PC-3 (cell line): ENCODE results near the gene BABAM1. TPM values are rescaled to one million over a fixed set of nuclear protein-coding genes. Genes with fewer than 3 reads are reported as not detected.

ENCODE experiments used
- ATAC-seq: fragments of 200-7000 bp; cut with Tn5 transposase; 2 replicates; pipeline ENCODE4 v1.9.1; 2020; ENCODE audit warnings: mild to moderate bottlenecking, moderate library complexity
- BruUV-seq: library from RNA; stranded (reverse); fragments of 400-500 nt; replicated peaks from 2 replicates; lab custom pipeline; 2021; lab: Mats Ljungman, UMichigan
- CTCF ChIA-PET: fragments of 300-600 bp; sonication (Branson Sonifier 250); formaldehyde crosslinking; loops from one replicate; lab custom pipeline; 2022; ENCODE audit warnings: antibody characterized with exemption; lab: Charles Lee
- POLR2A ChIA-PET: fragments of 300-600 bp; sonication (Branson Sonifier 250); formaldehyde crosslinking; loops from one replicate; lab custom pipeline; 2022; ENCODE audit warnings: antibody characterized with exemption; ENCODE audit not compliant: unreplicated experiment; lab: Charles Lee
- DNase-seq: peaks from one replicate; pipeline ENCODE4 v3.0.0-alpha.2; 2015
- H2AFZ ChIP-seq: fragments of 300-600 bp; sonication (generic); 2 replicates; pipeline ENCODE4 v1.6.0; 2016; ENCODE audit warnings: antibody characterized with exemption, low read length
- H3F3A ChIP-seq: fragments of 300-600 bp; sonication (generic); one replicate; pipeline ENCODE4 v1.6.0; 2017; ENCODE audit warnings: antibody characterized with exemption, low read length, control low read depth, mild to moderate bottlenecking; ENCODE audit not compliant: unreplicated experiment
- H3K27ac ChIP-seq: fragments of 300-600 bp; sonication (generic); 2 replicates; pipeline ENCODE4 v1.5.1; 2016; ENCODE audit warnings: mild to moderate bottlenecking, low read length
- H3K27me3 ChIP-seq: fragments of 300-600 bp; sonication (generic); 2 replicates; pipeline ENCODE4 v1.6.1; 2016; ENCODE audit warnings: low read length, mixed read lengths
- H3K36me3 ChIP-seq: fragments of 300-600 bp; sonication (generic); 2 replicates; pipeline ENCODE4 v1.6.1; 2016; ENCODE audit warnings: low read depth, mixed run types, low read length, mixed read lengths
- H3K4me1 ChIP-seq: fragments of 300-600 bp; sonication (generic); 2 replicates; pipeline ENCODE4 v1.5.1; 2016; ENCODE audit warnings: low read length; ENCODE audit not compliant: insufficient read depth
- H3K4me2 ChIP-seq: fragments of 300-600 bp; sonication (generic); 2 replicates; pipeline ENCODE4 v1.6.0; 2016; ENCODE audit warnings: low read length
- H3K4me3 ChIP-seq: fragments of 300-600 bp; sonication (generic); 2 replicates; pipeline ENCODE4 v1.5.1; 2016; ENCODE audit warnings: mild to moderate bottlenecking, low read length, mixed read lengths
- H3K79me2 ChIP-seq: fragments of 300-600 bp; sonication (generic); 2 replicates; pipeline ENCODE4 v1.6.1; 2017; ENCODE audit warnings: low read length, mixed read lengths
- H3K9ac ChIP-seq: fragments of 300-600 bp; sonication (generic); 2 replicates; pipeline ENCODE4 v1.6.0; 2016; ENCODE audit warnings: mild to moderate bottlenecking, low read length
- H3K9me2 ChIP-seq: fragments of 300-600 bp; sonication (generic); replicated peaks from 2 replicates; pipeline ENCODE4 v1.6.1; 2016; ENCODE audit warnings: mixed run types, low read length, mixed read lengths
- H3K9me3 ChIP-seq: fragments of 300-600 bp; sonication (generic); 2 replicates; pipeline ENCODE4 v1.6.1; 2016; ENCODE audit warnings: low read length, mixed read lengths
- H4K20me1 ChIP-seq: fragments of 300-600 bp; sonication (generic); 2 replicates; pipeline ENCODE4 v1.6.1; 2016; ENCODE audit warnings: low read length, mixed read lengths
- CTCF ChIP-seq: fragments of 300-600 bp; sonication (generic); conservative IDR thresholded peaks from 2 replicates; pipeline ENCODE4 v1.5.1; 2017; ENCODE audit warnings: antibody characterized with exemption, low read depth, mild to moderate bottlenecking, low read length
- EZH2 ChIP-seq: fragments of 300-600 bp; sonication (generic); IDR thresholded peaks from one replicate; pipeline ENCODE4 v1.6.1; 2017; ENCODE audit warnings: antibody characterized with exemption, mild to moderate bottlenecking, low read length; ENCODE audit not compliant: unreplicated experiment
- EZH2phosphoT487 ChIP-seq: fragments of 300-600 bp; sonication (generic); IDR thresholded peaks from 2 replicates; pipeline ENCODE4 v1.6.1; 2018; ENCODE audit warnings: mild to moderate bottlenecking, antibody characterized with exemption, low read length, borderline replicate concordance
- intact Hi-C: fragments of 100-400 bp; cut with micrococcal nuclease; formaldehyde crosslinking; loops from 2 replicates; pipeline ENCODE4 v1.9.0; 2023
- total RNA-seq: library from RNA; depleted of rRNA; stranded (reverse); fragments of >200 nt; gene quantifications from 2 replicates; pipeline ENCODE4 v1.2.3, GENCODE V29; 2014

BABAM1 gene
- total RNA-seq, 1 experiment from 2014 or later: 196 TPM

DNA sequence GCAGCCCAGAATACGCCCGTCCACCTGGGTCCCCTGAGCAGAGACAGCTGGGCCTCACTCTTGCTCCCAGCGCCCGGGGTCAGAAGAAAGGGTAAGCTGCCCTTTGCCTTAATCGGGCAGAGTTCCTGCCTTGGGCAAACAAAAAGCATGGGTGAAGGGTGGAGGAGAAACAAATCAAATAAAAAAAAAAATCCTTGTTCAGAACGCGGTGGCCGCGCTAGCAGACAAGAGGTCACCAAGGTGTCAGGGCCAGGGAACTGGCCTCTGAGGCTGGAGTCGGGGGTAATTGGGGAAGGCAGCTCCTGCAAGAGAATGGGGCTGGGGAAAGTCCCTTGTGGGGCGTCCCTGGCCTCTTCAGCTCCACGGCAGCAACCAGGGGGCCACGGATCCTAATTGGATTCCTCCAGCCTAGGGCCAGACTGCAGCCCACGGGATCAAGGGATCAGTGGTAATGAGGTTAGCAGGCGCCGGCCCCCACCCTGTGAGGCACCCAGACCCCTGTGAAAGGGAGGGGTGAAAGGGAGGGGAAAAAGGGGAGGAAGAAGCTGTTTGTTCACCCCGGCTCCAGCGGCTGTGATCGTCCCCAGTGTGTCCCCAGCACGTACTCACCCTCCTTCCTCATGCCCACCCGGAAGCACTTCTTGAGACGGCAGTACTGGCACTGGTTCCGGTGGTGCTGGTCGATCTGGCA is 27.0 kb upstream of the BABAM1 start:
- intact Hi-C loops: no loop called here
- H3K9me3 ChIP-seq: no peaks in the 10 kb centered on the region
- no peak overlapping the region for H2AFZ ChIP-seq
- no peaks in the 10 kb centered on the region for H3F3A ChIP-seq
- no peak overlapping the region for H3K4me3 ChIP-seq
- peaks cover 10% of the 10 kb centered on the region; the same call in 1 of the 2 replicates for H3K36me3 ChIP-seq
- DNase-seq (no peak), ATAC-seq (no peak)
- no peaks in the 10 kb centered on the region for H3K27me3 ChIP-seq
- no TSS peak for BruUV-seq
- ChIA-PET CTCF (no interaction called here), POLR2A (no interaction called here)
- H4K20me1 ChIP-seq: peaks cover 13% of the 10 kb centered on the region
- no peaks in the 10 kb centered on the region for H3K9me2 ChIP-seq
- peaks cover 64% of the 10 kb centered on the region for H3K79me2 ChIP-seq
- peaks cover 2% of the 10 kb centered on the region; the same call in 1 of the 2 replicates for H3K4me1 ChIP-seq
- H3K27ac ChIP-seq: no peak overlapping the region
- no peak overlapping the region for H3K9ac ChIP-seq
- no peak for TF ChIP-seq EZH2
- no peak for TF ChIP-seq CTCF
- TF ChIP-seq EZH2phosphoT487: no peak
- no peak overlapping the region for H3K4me2 ChIP-seq

DNA sequence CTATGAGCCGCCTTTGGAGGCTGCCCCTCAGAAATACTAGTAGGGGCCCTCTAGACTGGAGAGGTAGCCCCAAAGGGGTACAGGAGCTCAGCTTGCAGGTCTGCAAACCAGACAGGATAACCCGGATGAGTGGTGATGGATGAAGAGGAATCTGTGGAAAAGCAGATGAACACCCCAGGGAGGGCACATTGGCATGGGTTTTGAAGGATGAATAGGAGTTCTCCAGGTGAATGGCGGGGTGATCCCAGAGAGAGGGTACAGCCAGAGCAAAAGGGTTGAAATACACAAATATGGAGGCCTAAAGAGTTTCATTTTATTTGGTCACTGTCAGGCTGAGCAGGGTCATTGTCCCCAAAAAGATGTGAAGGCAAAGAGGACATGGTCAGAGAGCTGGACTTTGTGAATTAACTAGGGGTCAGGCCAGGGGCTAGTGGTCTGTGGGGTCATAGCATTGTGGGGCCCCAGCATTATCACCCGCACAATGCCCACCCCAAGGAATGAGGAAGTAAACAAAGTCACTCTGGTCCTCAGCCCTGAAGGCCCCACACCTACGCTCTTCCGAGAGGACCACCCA is 26.3 kb upstream of the BABAM1 start:
- no peak overlapping the region for H3K9ac ChIP-seq
- ChIA-PET POLR2A (no interaction called here), CTCF (no interaction called here)
- peaks cover 2% of the 10 kb centered on the region; the same call in 1 of the 2 replicates for H3K4me1 ChIP-seq
- H2AFZ ChIP-seq: no peak overlapping the region
- TF ChIP-seq EZH2phosphoT487: no peak
- no peak for TF ChIP-seq EZH2
- TF ChIP-seq CTCF: no peak
- no peaks in the 10 kb centered on the region for H3K27me3 ChIP-seq
- H3F3A ChIP-seq: no peaks in the 10 kb centered on the region
- DNase-seq: no peak
- intact Hi-C loops: no loop called here
- no peak for ATAC-seq
- BruUV-seq: no TSS peak
- no peaks in the 10 kb centered on the region for H3K9me3 ChIP-seq
- H3K9me2 ChIP-seq: no peaks in the 10 kb centered on the region
- peaks cover 13% of the 10 kb centered on the region for H4K20me1 ChIP-seq
- H3K79me2 ChIP-seq: peaks cover 63% of the 10 kb centered on the region
- no peak overlapping the region for H3K4me2 ChIP-seq
- peaks cover 10% of the 10 kb centered on the region; the same call in 1 of the 2 replicates for H3K36me3 ChIP-seq
- H3K4me3 ChIP-seq: no peak overlapping the region
- no peak overlapping the region for H3K27ac ChIP-seq
